Lower leg skin (tissue), 4 donors: ENCODE measurements around the gene DIS3L2. TPM values are rescaled to one million over a fixed set of nuclear protein-coding genes. Genes with fewer than 3 reads are reported as not detected.

ENCODE experiments used
- DNase-seq, 2 donors: peaks; one replicate each; pipeline ENCODE4 v3.0.0-alpha.2; 2019; ENCODE audit warnings: low spot score in 2 of 2
- H3K4me3 ChIP-seq: fragments of 200-600 bp; sonication (generic); 2 replicates; pipeline ENCODE4 v1.5.1; 2017; ENCODE audit warnings: mild to moderate bottlenecking, low read depth; ENCODE audit not compliant: poor library complexity, severe bottlenecking
- CTCF ChIP-seq, 3 donors: fragments of 450-650 bp; IDR thresholded peaks; one replicate each; pipeline ENCODE4 v1.5.1; 2016; ENCODE audit warnings: antibody characterized with exemption in 3 of 3, mild to moderate bottlenecking in 3 of 3, moderate library complexity in 2 of 3
- POLR2A ChIP-seq, 2 donors: fragments of 450-650 bp; IDR thresholded peaks; one replicate each; pipeline ENCODE4 v1.6.1; 2016 to 2017; ENCODE audit warnings: antibody characterized with exemption in 2 of 2, mild to moderate bottlenecking in 1 of 2, moderate library complexity in 1 of 2
- WGBS, 2 donors: methylation state at CpG; one replicate each; pipeline ENCODE4 v1.1.5; 2018; 5-methylcytosine and 5-hydroxymethylcytosine counted together
- intact Hi-C: fragments of 100-400 bp; cut with DNase I; formaldehyde crosslinking; loops from one replicate; pipeline ENCODE4 v1.15.0; 2023; ENCODE audit warnings: low total_unique reads
- total RNA-seq, 4 donors: library from RNA; depleted of rRNA; stranded (reverse); fragments of >200 nt; gene quantifications; one replicate each; pipeline ENCODE4 v1.1.0, GENCODE V29; 2016

Gene DIS3L2
- total RNA-seq, 4 donors from 2014 or later = 26.4 to 39.0 (median 34.4) TPM

GRCh38 chr2:231951452-231952035, 10.0 kb upstream of the DIS3L2 start:
- intact Hi-C loops = no loop called here
- no peak for TF ChIP-seq POLR2A (IDR thresholded peaks at IDR 0.05)
- no peak for TF ChIP-seq CTCF (IDR thresholded peaks at IDR 0.05)
- no peak for DNase-seq
- WGBS, 2 donors = 90 to 95% methylated on average over 2 of the region's 2 CpGs
- no peak overlapping the region for H3K4me3 ChIP-seq

- peak in 1 of 2 donors; percentile 32 for DNase-seq
- TF ChIP-seq CTCF (IDR thresholded peaks at IDR 0.05) = no peak
- no peak overlapping the region for H3K4me3 ChIP-seq
- 94% methylated on average over 8 of the region's 8 CpGs for WGBS, 2 donors
- intact Hi-C loops = no loop called here
These were observed 5.6 kb upstream of the DIS3L2 start for GRCh38 chr2:231955758-231956472.

- H3K4me3 ChIP-seq = no peak overlapping the region
- 61 to 75% methylated on average over 4 of the region's 4 CpGs for WGBS, 2 donors
- TF ChIP-seq POLR2A (IDR thresholded peaks at IDR 0.05) (no peak), CTCF (IDR thresholded peaks at IDR 0.05) (no peak)
- no peak for DNase-seq
- intact Hi-C loops = no loop called here
These were observed 3.4 kb upstream of the DIS3L2 start for GRCh38 chr2:231957913-231958763.

GRCh38 chr2:231960810-231961348, 634 bp upstream of the DIS3L2 start:
- WGBS, 2 donors = 52% methylated on average over 18 of the region's 18 CpGs
- intact Hi-C loops = no loop called here
- H3K4me3 ChIP-seq = peak overlapping the region; percentile 97
- no peak for DNase-seq
- no peak for TF ChIP-seq POLR2A (IDR thresholded peaks at IDR 0.05)
- no peak for TF ChIP-seq CTCF (IDR thresholded peaks at IDR 0.05)

GRCh38 chr2:231965102-231965501, 3.6 kb downstream of the DIS3L2 start:
- WGBS, 2 donors = 30 to 48% methylated on average over 1 of the region's 1 CpG
- no peak for DNase-seq
- no peak overlapping the region for H3K4me3 ChIP-seq
- intact Hi-C loops = no loop called here
- TF ChIP-seq CTCF (IDR thresholded peaks at IDR 0.05) (no peak), POLR2A (IDR thresholded peaks at IDR 0.05) (no peak)
